Measurements from ENCODE around the gene RAPGEF3.

DNA sequence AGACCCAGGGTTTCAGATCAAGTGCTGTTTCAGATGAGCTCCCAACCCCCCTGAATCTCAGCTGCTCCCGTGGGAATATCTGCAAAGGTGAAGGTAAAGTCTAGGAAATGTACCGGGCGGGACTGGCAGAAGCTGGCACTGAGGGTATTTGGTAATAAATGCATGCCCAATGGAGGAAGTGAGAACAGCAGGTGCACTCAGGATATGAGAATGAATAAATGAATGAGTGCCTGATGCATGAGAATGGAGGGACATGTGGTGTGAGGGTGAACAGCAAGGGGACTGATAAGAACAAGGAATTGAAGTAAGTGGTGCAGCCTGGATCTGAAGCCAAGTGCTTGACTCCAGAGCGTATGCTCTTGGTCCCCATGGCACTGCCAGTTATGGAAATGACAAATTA, 11.6 kb downstream of the RAPGEF3 start:
- TF ChIP-seq, protein P1, sequence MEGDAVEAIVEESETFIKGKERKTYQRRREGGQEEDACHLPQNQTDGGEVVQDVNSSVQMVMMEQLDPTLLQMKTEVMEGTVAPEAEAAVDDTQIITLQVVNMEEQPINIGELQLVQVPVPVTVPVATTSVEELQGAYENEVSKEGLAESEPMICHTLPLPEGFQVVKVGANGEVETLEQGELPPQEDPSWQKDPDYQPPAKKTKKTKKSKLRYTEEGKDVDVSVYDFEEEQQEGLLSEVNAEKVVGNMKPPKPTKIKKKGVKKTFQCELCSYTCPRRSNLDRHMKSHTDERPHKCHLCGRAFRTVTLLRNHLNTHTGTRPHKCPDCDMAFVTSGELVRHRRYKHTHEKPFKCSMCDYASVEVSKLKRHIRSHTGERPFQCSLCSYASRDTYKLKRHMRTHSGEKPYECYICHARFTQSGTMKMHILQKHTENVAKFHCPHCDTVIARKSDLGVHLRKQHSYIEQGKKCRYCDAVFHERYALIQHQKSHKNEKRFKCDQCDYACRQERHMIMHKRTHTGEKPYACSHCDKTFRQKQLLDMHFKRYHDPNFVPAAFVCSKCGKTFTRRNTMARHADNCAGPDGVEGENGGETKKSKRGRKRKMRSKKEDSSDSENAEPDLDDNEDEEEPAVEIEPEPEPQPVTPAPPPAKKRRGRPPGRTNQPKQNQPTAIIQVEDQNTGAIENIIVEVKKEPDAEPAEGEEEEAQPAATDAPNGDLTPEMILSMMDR (tag by site-specific recombination; IDR thresholded peaks at IDR 0.05), result no peak
- TF ChIP-seq, protein P2, sequence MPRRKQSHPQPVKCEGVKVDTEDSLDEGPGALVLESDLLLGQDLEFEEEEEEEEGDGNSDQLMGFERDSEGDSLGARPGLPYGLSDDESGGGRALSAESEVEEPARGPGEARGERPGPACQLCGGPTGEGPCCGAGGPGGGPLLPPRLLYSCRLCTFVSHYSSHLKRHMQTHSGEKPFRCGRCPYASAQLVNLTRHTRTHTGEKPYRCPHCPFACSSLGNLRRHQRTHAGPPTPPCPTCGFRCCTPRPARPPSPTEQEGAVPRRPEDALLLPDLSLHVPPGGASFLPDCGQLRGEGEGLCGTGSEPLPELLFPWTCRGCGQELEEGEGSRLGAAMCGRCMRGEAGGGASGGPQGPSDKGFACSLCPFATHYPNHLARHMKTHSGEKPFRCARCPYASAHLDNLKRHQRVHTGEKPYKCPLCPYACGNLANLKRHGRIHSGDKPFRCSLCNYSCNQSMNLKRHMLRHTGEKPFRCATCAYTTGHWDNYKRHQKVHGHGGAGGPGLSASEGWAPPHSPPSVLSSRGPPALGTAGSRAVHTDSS (tag by site-specific recombination; IDR thresholded peaks at IDR 0.05), result no peak
- TF ChIP-seq ZNF24 (tag by site-specific recombination; IDR thresholded peaks at IDR 0.05) (0 out of 2 replicates have a peak, but pooled peaks have one; percentile 51), ZNF239 (tag by site-specific recombination; IDR thresholded peaks at IDR 0.05) (no peak), ZFHX2 (tag by site-specific recombination; conservative IDR thresholded peaks at IDR 0.05) (no peak), GLIS1 (tag by site-specific recombination; IDR thresholded peaks at IDR 0.05) (no peak)
- TF ChIP-seq, protein P3, sequence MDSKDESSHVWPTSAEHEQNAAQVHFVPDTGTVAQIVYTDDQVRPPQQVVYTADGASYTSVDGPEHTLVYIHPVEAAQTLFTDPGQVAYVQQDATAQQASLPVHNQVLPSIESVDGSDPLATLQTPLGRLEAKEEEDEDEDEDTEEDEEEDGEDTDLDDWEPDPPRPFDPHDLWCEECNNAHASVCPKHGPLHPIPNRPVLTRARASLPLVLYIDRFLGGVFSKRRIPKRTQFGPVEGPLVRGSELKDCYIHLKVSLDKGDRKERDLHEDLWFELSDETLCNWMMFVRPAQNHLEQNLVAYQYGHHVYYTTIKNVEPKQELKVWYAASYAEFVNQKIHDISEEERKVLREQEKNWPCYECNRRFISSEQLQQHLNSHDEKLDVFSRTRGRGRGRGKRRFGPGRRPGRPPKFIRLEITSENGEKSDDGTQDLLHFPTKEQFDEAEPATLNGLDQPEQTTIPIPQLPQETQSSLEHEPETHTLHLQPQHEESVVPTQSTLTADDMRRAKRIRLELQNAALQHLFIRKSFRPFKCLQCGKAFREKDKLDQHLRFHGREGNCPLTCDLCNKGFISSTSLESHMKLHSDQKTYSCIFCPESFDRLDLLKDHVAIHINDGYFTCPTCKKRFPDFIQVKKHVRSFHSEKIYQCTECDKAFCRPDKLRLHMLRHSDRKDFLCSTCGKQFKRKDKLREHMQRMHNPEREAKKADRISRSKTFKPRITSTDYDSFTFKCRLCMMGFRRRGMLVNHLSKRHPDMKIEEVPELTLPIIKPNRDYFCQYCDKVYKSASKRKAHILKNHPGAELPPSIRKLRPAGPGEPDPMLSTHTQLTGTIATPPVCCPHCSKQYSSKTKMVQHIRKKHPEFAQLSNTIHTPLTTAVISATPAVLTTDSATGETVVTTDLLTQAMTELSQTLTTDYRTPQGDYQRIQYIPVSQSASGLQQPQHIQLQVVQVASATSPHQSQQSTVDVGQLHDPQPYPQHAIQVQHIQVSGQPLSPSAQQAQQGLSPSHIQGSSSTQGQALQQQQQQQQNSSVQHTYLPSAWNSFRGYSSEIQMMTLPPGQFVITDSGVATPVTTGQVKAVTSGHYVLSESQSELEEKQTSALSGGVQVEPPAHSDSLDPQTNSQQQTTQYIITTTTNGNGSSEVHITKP (tag by site-specific recombination; IDR thresholded peaks at IDR 0.05), result no peak
